Adrenal gland (tissue), 12 donors: ENCODE measurements around the gene VSIG10L. TPM values are rescaled to one million over a fixed set of nuclear protein-coding genes. Genes with fewer than 3 reads are reported as not detected.

Experiments
- DNase-seq, 7 donors: peaks; one replicate each; pipeline ENCODE4 v3.0.0-alpha.2; 2019 to 2020
- H3K27ac ChIP-seq, 5 donors: fragments of 200-600 bp; sonication (generic) in 4 of 5; 1 replicate in 3 of 5; 2 replicates in 2 of 5; pipeline versions ENCODE4 v1.5.1 to v1.8.0; 2016 to 2020; ENCODE audit warnings: mild to moderate bottlenecking in 1 of 5
- H3K27me3 ChIP-seq: fragments of 200-600 bp; 2 replicates; pipeline ENCODE4 v1.8.0; 2021
- H3K36me3 ChIP-seq, 2 donors: fragments of 200-600 bp; replicated peaks in 1 of 2; 1 replicate in 1 of 2; 2 replicates in 1 of 2; pipeline versions ENCODE4 v1.5.1 to v1.8.0; 2018 to 2022
- H3K4me1 ChIP-seq, 2 donors: fragments of 200-600 bp; replicated peaks in 1 of 2; 1 replicate in 1 of 2; 2 replicates in 1 of 2; pipeline versions ENCODE4 v1.5.1 to v1.8.0; 2018 to 2021
- H3K4me3 ChIP-seq, 4 donors: fragments of 200-600 bp; sonication (generic) in 3 of 4; one replicate each; pipeline ENCODE4 v1.5.1; 2016 to 2018
- H3K9me3 ChIP-seq, 3 donors: fragments of 200-600 bp; sonication (generic) in 1 of 3; replicated peaks in 1 of 3; 1 replicate in 2 of 3; 2 replicates in 1 of 3; pipeline versions ENCODE4 v1.5.1 to v1.8.0; 2016 to 2021
- POLR2A ChIP-seq, 2 donors: fragments of 450-650 bp; IDR thresholded peaks; one replicate each; pipeline ENCODE4 v1.6.1; 2017; ENCODE audit warnings: antibody characterized with exemption in 2 of 2, mild to moderate bottlenecking in 2 of 2, moderate library complexity in 1 of 2
- WGBS, 4 donors: extraction: QIAGEN DNeasy Blood & Tissue Kit in 2 of 4; methylation state at CpG; one replicate each; pipeline versions ENCODE4 v1.1.5 to v1.1.7; 2013 to 2017; 5-methylcytosine and 5-hydroxymethylcytosine counted together
- intact Hi-C, 2 donors: fragments of 100-400 bp; cut with DNase I; formaldehyde crosslinking; loops; one replicate each; pipeline versions ENCODE4 v1.14.1 to v1.15.0; 2022 to 2023
- polyA plus RNA-seq, 3 donors: library from polyadenylated mRNA; stranded (reverse); fragments of 200-250 nt in 2 of 3; fragments of 350-450 nt in 1 of 3; fragmentation: Illumina TruSeq in 1 of 3; extraction: RNeasy Lipid Tissue Mini Kit (QIAGEN cat#74804) in 1 of 3; gene quantifications; one replicate each; pipeline ENCODE4 v1.2.3, GENCODE V29; 2013 to 2014
- total RNA-seq, 9 donors: library from RNA; depleted of rRNA in 4 of 9; stranded (reverse); fragments of >200 nt in 4 of 9; fragments of 120-200 nt in 1 of 9; fragmentation: NEBNext Ultra II Directional in 1 of 9; extraction: Animal tissue kit (Norgen Biotek cat#: 25700) in 1 of 9; gene quantifications; one replicate each; pipeline versions ENCODE4 v1.1.0 to v1.2.4, GENCODE V29; 2013 to 2023
- TF ChIP-seq, protein P1 (sequence below), 6 experiments: fragments of 450-650 bp in 4 of 6; fragments of 200-600 bp in 2 of 6; sonication (generic) in 1 of 6; IDR thresholded peaks; 1 replicate in 5 of 6; 2 replicates in 1 of 6; pipeline versions ENCODE4 v1.5.1 to v1.8.0; 2016 to 2021; ENCODE audit warnings: antibody characterized with exemption in 6 of 6, mild to moderate bottlenecking in 2 of 6, moderate library complexity in 1 of 6
- donor health status: healthy with polysubstance abuse.
- donor health status: Bipolar disorder and iron deficiency.
- donor health status: DM: yes; HTN: yes; CAD: no.
- donor health status: DM: no; HTN: no; CAD: no.
- donor health status: DM: no; HTN: no; CAD: no.
- donor health status: DM: yes; HTN: yes; CAD: no.

Gene VSIG10L
- total and polyA plus RNA-seq, 12 donors = 1.0 to 6.0 (median 2.7) TPM

DNA sequence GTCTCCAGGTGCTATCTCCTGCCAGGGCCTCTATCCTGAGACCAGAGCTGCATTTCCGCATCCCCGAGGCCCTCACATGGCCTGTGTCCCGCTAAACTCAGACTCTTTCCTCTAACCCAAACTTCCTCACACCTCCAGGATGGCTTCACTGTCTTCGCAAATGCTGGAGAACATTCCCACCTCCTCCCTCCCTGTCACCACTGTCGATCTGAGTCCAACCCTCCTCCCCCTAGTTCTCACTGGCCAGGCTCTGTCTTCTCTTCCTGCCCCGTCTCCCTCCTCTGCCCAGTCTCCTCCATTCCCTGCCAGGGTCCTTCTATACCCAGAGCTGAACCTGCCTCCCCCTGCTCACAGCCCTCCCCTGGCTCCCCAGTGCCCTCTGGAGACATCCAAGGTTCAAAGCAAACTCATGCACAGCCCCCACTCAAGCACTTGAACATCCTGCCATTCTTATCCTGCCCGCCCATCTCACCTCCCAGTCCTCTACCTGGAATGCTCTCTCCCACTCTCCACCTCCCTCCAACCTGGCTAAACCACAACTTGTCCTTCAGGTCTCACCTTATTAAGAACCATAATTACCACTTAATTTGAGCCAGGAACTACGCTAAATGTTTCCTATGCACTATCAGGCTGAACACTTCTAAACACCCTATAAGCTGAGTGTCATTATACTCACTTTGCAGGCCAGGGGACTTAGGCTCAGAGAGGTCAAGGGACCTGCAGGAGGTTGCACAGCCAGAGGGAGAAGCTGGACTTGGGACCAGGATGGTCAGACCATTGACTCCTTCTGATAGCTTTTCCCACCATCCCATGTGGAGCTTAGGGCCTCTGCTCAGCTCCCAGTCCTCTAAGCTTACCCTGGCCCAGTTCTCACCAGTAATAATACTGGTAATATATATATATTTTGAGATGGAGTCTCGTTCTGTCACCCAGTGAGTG lies 961 bp upstream of the VSIG10L start:
- DNase-seq = no peak
- TF ChIP-seq, protein P1, sequence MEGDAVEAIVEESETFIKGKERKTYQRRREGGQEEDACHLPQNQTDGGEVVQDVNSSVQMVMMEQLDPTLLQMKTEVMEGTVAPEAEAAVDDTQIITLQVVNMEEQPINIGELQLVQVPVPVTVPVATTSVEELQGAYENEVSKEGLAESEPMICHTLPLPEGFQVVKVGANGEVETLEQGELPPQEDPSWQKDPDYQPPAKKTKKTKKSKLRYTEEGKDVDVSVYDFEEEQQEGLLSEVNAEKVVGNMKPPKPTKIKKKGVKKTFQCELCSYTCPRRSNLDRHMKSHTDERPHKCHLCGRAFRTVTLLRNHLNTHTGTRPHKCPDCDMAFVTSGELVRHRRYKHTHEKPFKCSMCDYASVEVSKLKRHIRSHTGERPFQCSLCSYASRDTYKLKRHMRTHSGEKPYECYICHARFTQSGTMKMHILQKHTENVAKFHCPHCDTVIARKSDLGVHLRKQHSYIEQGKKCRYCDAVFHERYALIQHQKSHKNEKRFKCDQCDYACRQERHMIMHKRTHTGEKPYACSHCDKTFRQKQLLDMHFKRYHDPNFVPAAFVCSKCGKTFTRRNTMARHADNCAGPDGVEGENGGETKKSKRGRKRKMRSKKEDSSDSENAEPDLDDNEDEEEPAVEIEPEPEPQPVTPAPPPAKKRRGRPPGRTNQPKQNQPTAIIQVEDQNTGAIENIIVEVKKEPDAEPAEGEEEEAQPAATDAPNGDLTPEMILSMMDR (IDR thresholded peaks at IDR 0.05) = no peak
- no peak for TF ChIP-seq POLR2A (IDR thresholded peaks at IDR 0.05)
- WGBS, 4 donors = 49 to 57% (median 55%) methylated on average over 9 of the region's 9 CpGs
- Histone ChIP-seq H3K9me3 (no peaks in the 10 kb centered on the region), H3K27me3 (no peaks in the 10 kb centered on the region), H3K27ac (no peak overlapping the region), H3K4me1 (peaks cover 7 to 14% of the 10 kb centered on the region in 2 donors), H3K4me3 (no peak overlapping the region), H3K36me3 (peaks cover 0 to 27% of the 10 kb centered on the region in 2 donors)
- intact Hi-C loops = no loop called here

DNA sequence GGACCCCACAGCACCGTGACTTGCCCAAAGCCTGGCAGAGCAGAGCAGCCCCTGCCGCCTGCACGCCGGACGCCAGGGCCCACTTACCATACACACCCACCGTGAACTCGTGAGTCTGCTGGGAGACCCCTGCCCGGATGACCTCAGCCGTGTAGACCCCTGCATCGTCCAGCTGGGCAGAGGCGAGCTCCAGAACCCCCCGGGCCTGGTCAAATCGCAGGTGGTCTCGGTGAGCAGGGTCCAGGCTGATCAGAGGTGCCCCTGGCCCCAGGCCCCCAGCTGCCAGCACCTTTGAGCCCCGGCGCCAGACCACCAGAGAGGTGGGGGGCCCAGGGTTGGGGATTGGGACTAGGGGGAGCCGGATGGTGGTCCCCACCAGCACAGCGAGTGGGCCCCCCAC lies 873 bp downstream of the VSIG10L start:
- Histone ChIP-seq H3K4me1 (peaks cover 7 to 14% of the 10 kb centered on the region in 2 donors), H3K27ac (no peak overlapping the region), H3K36me3 (peaks cover 0 to 10% of the 10 kb centered on the region in 2 donors), H3K4me3 (no peak overlapping the region), H3K9me3 (no peaks in the 10 kb centered on the region), H3K27me3 (no peaks in the 10 kb centered on the region)
- peak in 1 of 7 donors; percentile 40 for DNase-seq
- WGBS, 4 donors = 92 to 94% (median 93%) methylated on average over 7 to 18 of the region's 18 CpGs
- intact Hi-C loops = no loop called here
- no peak for TF ChIP-seq POLR2A (IDR thresholded peaks at IDR 0.05)
- TF ChIP-seq, protein P1 (IDR thresholded peaks at IDR 0.05) = no peak

DNA sequence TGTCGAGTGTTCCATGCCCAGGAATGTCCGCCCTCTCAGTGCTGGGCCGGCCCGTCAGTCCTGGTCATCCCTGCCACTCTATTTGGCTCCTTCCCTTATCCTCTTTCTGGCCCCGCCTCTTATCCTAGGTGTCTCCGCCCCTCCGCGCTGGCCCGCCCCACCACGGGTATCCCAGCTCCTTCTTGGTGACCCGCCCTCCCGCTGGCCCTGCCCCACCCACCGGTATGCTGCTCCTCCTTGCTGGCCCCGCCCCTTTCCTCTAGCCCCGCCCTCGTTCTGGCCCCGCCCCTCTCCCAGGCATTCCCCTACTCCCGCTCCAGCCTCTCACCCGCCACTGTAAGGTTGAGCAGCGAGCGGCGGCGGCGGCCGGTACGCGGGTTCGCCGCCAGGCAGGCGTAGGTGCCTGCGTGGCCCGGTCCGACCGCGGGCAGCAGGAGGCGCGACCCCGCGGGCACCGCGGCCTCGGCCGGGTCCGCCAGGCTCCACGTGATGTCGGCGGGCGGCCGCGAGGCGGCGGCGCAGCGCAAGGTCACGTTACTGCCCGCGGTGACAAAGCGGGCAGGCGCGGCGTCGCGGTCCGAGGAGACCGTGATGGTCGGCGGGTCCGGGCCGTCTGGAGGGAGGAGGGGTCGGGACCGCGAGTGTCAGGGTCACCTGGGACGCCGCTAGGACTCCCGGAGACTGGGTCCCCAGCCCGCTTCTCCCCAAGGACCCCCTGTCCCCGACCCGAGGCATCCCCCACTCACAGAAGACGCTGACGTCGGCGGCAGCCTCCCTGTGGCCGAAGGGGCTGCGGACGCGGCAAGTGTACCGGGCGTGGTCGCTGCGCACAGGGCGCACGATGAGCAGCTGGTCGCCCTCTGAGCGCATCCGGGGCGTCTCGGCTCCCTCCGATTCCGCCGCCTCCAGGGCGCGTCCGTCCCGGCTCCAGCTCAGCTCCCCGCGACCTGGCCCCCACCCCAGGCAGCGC lies 2.0 kb downstream of the VSIG10L start:
- peak; percentile 68 to 71 for TF ChIP-seq POLR2A (IDR thresholded peaks at IDR 0.05)
- TF ChIP-seq, protein P1 (IDR thresholded peaks at IDR 0.05) = peak in 2 of 6 experiments; percentile 41 to 72
- Histone ChIP-seq H3K4me3 (peak overlapping the region in 3 of 4 donors; percentile 8 to 75 (median 44)), H3K36me3 (peaks cover 0 to 5% of the 10 kb centered on the region in 2 donors), H3K4me1 (peaks cover 7 to 14% of the 10 kb centered on the region in 2 donors), H3K27ac (peak overlapping the region in 4 of 5 donors; percentile 13 to 87 (median 44)), H3K27me3 (no peaks in the 10 kb centered on the region), H3K9me3 (no peaks in the 10 kb centered on the region)
- intact Hi-C loops = loop anchor here in 1 of 2 donors (10.0 kb wide), 2 partner anchors 65 to 315 kb away; no protein-coding TSS in a partner anchor
- peak; percentile 99 to 100 (median 99) for DNase-seq
- whole genome bisulfite sequencing, 4 donors = 1 to 2% (median 1%) methylated on average over 20 to 107 of the region's 107 CpGs
